NCI-H2171 treated with DMSO at 0.1 percent for 48 hours (cell line): ENCODE measurements around the gene EGR4.

Source experiments
- DNase-seq: peaks from one replicate; lab custom pipeline; 2025; lab: John Stamatoyannopoulos, UW

The EGR4 gene

GRCh38 chr2:73249636-73250035 lies 43.7 kb downstream of the EGR4 start:
- no peak for DNase-seq

- no peak for DNase-seq
Measured at GRCh38 chr2:73246850-73247249, 46.5 kb downstream of the EGR4 start.

DNA sequence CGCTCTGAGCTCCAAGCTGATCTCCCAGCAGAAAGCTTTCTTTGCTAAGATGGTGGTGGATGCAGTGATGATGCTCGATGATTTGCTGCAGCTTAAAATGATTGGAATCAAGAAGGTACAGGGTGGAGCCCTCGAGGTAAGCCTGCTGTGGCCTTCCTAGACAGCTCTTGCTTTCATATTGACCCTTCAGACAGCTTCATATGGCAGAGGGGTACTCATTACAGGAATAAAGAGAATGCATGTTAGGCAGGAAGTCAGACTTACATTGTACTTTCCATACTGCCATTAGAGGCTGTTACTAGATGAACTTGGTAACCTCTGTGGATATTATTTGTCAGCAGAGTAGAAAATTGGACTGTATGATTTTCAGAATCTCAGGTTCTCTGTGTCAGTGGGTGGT lies 48.8 kb downstream of the EGR4 start:
- DNase-seq, result no peak

DNA sequence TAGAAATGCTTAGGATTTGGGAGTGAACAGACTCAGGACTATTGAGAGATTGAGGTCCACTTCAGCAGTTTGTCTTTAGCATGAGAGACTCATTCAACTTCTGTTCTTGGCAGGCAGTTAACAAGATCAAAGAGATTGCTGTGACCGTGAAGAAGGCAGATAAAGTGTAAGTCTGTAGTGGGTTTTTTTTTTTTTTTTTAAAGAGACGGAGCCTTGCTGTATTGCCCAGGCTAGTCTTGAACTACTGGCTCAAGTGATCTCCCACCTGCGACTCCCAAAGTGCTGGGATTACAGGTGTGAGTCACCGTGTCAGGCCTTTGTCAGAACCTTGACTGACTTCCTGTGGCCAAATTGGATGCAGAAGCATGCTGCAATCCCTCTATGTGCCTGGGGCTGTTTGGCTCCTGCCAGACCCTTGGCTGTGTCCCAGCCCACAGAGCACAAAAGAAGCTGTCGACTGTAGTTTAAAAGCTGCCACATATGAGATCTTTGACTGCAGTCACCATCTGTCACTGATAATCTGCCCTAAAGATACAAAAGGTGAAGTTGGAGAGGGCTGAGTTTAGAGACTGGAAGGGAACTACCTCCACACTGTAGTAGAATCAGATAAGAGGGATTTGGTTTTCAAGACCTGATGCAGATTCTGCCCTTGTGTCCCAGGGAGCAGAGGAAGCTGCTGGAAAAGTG lies 49.3 kb downstream of the EGR4 start:
- DNase-seq, result peak; percentile 63
